Aorta (tissue), 5 donors: ENCODE results near the gene LRRC8B. TPM values are rescaled to one million over a fixed set of nuclear protein-coding genes. Genes with fewer than 3 reads are reported as not detected.
"Not testable (repeated sequence)": the region's sequence is repeated elsewhere in the genome, so short reads cannot be mapped to it uniquely, and the experiment has no call there.

Experiments
- ATAC-seq: fragments of 200-7000 bp; cut with Tn5 transposase; one replicate; pipeline ENCODE4 v1.9.1; 2022; ENCODE audit warnings: moderate library complexity; ENCODE audit not compliant: low FRiP score
- DNase-seq, 2 donors: peaks; one replicate each; pipeline ENCODE4 v3.0.0-alpha.2; 2020
- H3K27ac ChIP-seq, 2 donors: one replicate each; pipeline ENCODE4 v1.5.1; 2013; ENCODE audit warnings: low read length in 2 of 2, mild to moderate bottlenecking in 2 of 2, moderate library complexity in 2 of 2, control low read depth in 1 of 2, inconsistent platforms in 1 of 2, low read depth in 1 of 2
- H3K27me3 ChIP-seq, 2 donors: one replicate each; pipeline ENCODE4 v1.6.1; 2013; ENCODE audit warnings: control low read depth in 1 of 2, low read length in 1 of 2, mild to moderate bottlenecking in 1 of 2, moderate library complexity in 1 of 2; ENCODE audit not compliant: insufficient read depth in 2 of 2, control insufficient read depth in 1 of 2
- H3K36me3 ChIP-seq, 2 donors: one replicate each; pipeline ENCODE4 v1.6.1; 2013; ENCODE audit warnings: control low read depth in 1 of 2, low read length in 1 of 2, mild to moderate bottlenecking in 1 of 2; ENCODE audit not compliant: insufficient read depth in 2 of 2, control insufficient read depth in 1 of 2
- H3K4me1 ChIP-seq, 2 donors: one replicate each; pipeline ENCODE4 v1.6.1; 2013; ENCODE audit warnings: low read length in 2 of 2, control low read depth in 1 of 2, mild to moderate bottlenecking in 1 of 2, moderate library complexity in 1 of 2; ENCODE audit not compliant: insufficient read depth in 2 of 2, control insufficient read depth in 1 of 2
- H3K4me3 ChIP-seq, 2 donors: one replicate each; pipeline ENCODE4 v1.5.1; 2013; ENCODE audit warnings: low read length in 2 of 2, control low read depth in 1 of 2, mild to moderate bottlenecking in 1 of 2
- H3K9me3 ChIP-seq: one replicate; pipeline ENCODE4 v1.6.1; 2013; ENCODE audit warnings: mild to moderate bottlenecking, low read length; ENCODE audit not compliant: control insufficient read depth
- WGBS, 2 donors: extraction: QIAGEN DNeasy Blood & Tissue Kit; methylation state at CpG; one replicate each; pipeline ENCODE4 v1.1.7; 2013; 5-methylcytosine and 5-hydroxymethylcytosine counted together
- intact Hi-C, 2 donors: fragments of 100-400 bp; cut with DNase I; formaldehyde crosslinking; loops; one replicate each; pipeline versions ENCODE4 v1.14.2 to v1.15.0; 2022
- polyA plus RNA-seq, 2 donors: library from polyadenylated mRNA; stranded (reverse); fragments of 200-250 nt; gene quantifications; one replicate each; pipeline ENCODE4 v1.2.3, GENCODE V29; 2013
- total RNA-seq, 2 donors: library from RNA; stranded (reverse); fragmentation: NEBNext Ultra II Directional; extraction: Animal tissue kit (Norgen Biotek cat#: 25700); gene quantifications; one replicate each; pipeline ENCODE4 v1.2.1, GENCODE V29; 2021
- donor health status: healthy with polysubstance abuse.
- donor health status: Bipolar disorder and iron deficiency.
- donor health status: DM: no; HTN: no; CAD: no.
- donor health status: DM: no; HTN: no; CAD: no.
- donor health status: DM: yes; HTN: yes; CAD: no.

The LRRC8B gene
- total and polyA plus RNA-seq, 4 donors, result 0.72 to 5.9 (median 2.6) TPM

GRCh38 chr1:89590341-89591080, 65.9 kb downstream of the LRRC8B start:
- Histone ChIP-seq H3K36me3 (no peaks in the 10 kb centered on the region), H3K4me3 (no peak overlapping the region), H3K9me3 (no peaks in the 10 kb centered on the region), H3K27me3 (no peaks in the 10 kb centered on the region), H3K4me1 (no peaks in the 10 kb centered on the region), H3K27ac (no peak overlapping the region)
- intact Hi-C loops, result loop anchor here in 1 of 2 donors (10.0 kb wide), 1 partner anchor 56 kb away; no protein-coding TSS in a partner anchor
- WGBS, 2 donors, result 76 to 79% methylated on average over 6 of the region's 6 CpGs
- ATAC-seq, result no peak
- DNase-seq, result no peak

DNA sequence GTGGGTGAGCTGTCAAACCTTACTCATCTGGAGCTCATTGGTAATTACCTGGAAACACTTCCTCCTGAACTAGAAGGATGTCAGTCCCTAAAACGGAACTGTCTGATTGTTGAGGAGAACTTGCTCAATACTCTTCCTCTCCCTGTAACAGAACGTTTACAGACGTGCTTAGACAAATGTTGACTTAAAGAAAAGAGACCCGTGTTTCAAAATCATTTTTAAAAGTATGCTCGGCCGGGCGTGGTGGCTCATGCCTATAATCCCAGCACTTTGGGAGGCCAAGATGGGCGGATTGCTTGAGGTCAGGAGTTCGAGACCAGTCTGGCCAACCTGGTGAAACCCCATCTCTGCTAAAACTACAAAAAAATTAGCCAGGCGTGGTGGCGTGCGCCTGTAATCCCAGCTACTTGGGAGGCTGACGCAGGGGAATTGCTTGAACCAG, 68.3 kb downstream of the LRRC8B start:
- not testable (repeated sequence) for H3K27ac ChIP-seq, H3K4me1 ChIP-seq, H3K9me3 ChIP-seq, H3K4me3 ChIP-seq, H3K27me3 ChIP-seq, H3K36me3 ChIP-seq, ATAC-seq, DNase-seq
- intact Hi-C loops, result loop anchor here in 1 of 2 donors (10.0 kb wide), 1 partner anchor 58 kb away; no protein-coding TSS in a partner anchor
- WGBS, 2 donors, result 80 to 84% methylated on average over 13 of the region's 13 CpGs

GRCh38 chr1:89594096-89594740, 69.6 kb downstream of the LRRC8B start:
- no peak for ATAC-seq
- no peaks in the 10 kb centered on the region for H3K4me1 ChIP-seq
- intact Hi-C loops, result loop anchor here in 1 of 2 donors (10.0 kb wide), 1 partner anchor 59 kb away; no protein-coding TSS in a partner anchor
- H3K27ac ChIP-seq, result no peak overlapping the region
- H3K9me3 ChIP-seq, result no peaks in the 10 kb centered on the region
- no peak overlapping the region for H3K4me3 ChIP-seq
- WGBS, 2 donors, result 82 to 92% methylated on average over 4 of the region's 4 CpGs
- no peaks in the 10 kb centered on the region for H3K27me3 ChIP-seq
- no peaks in the 10 kb centered on the region for H3K36me3 ChIP-seq
- DNase-seq, result no peak

GRCh38 chr1:89596698-89597097, 72.1 kb downstream of the LRRC8B start:
- Histone ChIP-seq H3K27ac (no peak overlapping the region), H3K27me3 (no peaks in the 10 kb centered on the region), H3K4me1 (no peaks in the 10 kb centered on the region), H3K9me3 (no peaks in the 10 kb centered on the region), H3K36me3 (no peaks in the 10 kb centered on the region), H3K4me3 (no peak overlapping the region)
- WGBS, 2 donors, result 92% methylated on average over 2 of the region's 2 CpGs
- ATAC-seq, result no peak
- intact Hi-C loops, result loop anchor here (5.0 to 10.0 kb wide), 2 partner anchors 62 to 114 kb away; no protein-coding TSS in a partner anchor
- DNase-seq, result no peak

- 63 to 66% methylated on average over 5 of the region's 5 CpGs for WGBS, 2 donors
- H3K27ac ChIP-seq, result no peak overlapping the region
- DNase-seq, result no peak
- intact Hi-C loops, result loop anchor here (5.0 to 10.0 kb wide), 2 partner anchors 64 to 116 kb away; no protein-coding TSS in a partner anchor
- no peaks in the 10 kb centered on the region for H3K9me3 ChIP-seq
- no peaks in the 10 kb centered on the region for H3K36me3 ChIP-seq
- no peaks in the 10 kb centered on the region for H3K27me3 ChIP-seq
- no peaks in the 10 kb centered on the region for H3K4me1 ChIP-seq
- ATAC-seq, result no peak
- no peak overlapping the region for H3K4me3 ChIP-seq
These were observed 74.1 kb downstream of the LRRC8B start for GRCh38 chr1:89598450-89599331.

- WGBS, 2 donors, result 89 to 94% methylated on average over 2 of the region's 2 CpGs
- ATAC-seq, result no peak
- H3K27ac ChIP-seq, result no peak overlapping the region
These were observed 74.7 kb downstream of the LRRC8B start for GRCh38 chr1:89599332-89599630.

DNA sequence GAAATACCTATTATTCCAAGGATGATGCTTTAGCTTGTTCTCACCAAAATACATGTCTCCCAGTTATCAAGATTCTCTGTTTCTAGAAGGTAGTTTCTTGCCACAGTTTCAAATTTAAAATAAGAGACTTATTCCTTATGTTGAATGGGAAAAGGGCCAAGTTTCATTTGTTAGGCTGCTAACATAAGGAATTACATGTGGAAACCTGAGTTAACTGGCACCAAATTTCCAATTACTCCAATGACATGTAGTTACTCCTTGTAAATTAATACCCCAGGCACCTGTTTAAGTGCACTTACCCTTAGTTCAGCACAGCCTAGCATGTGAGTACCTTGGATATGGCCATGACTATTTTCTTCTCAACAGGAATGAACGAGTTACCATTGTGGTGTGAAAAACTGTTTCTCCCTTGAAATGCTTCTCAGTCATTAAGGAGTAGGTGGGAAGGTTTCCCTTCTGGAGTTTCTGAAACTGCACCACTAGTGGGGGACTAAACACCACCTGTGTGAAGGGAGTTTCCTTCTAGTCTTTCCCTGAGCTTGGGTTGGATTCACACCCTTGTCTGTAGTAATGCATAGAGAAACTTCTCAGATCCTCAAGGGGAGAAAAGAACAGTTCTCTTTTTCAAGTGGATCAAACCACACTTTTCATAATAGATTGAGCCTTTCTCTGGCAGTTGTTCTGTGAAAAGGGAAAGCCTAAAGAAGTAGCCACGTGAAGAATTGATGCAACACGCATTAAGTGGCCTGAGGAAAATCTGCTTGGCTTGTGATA, 76.0 kb downstream of the LRRC8B start:
- Histone ChIP-seq H3K27me3 (no peaks in the 10 kb centered on the region), H3K27ac (no peak overlapping the region), H3K36me3 (no peaks in the 10 kb centered on the region), H3K4me3 (no peak overlapping the region), H3K4me1 (no peaks in the 10 kb centered on the region), H3K9me3 (no peaks in the 10 kb centered on the region)
- WGBS, 2 donors, result 90 to 92% methylated on average over 3 of the region's 3 CpGs
- no peak for DNase-seq
- no peak for ATAC-seq
- intact Hi-C loops, result no loop called here

More at GRCh38 chr1:89599332-89599630, 74.7 kb downstream of the LRRC8B start:
- Histone ChIP-seq H3K4me1 (no peaks in the 10 kb centered on the region), H3K36me3 (no peaks in the 10 kb centered on the region), H3K27me3 (no peaks in the 10 kb centered on the region), H3K9me3 (no peaks in the 10 kb centered on the region), H3K4me3 (no peak overlapping the region)
- no peak for DNase-seq
- intact Hi-C loops, result loop anchor here (5.0 to 10.0 kb wide), 2 partner anchors 64 to 117 kb away; no protein-coding TSS in a partner anchor

- Histone ChIP-seq H3K27me3 (no peaks in the 10 kb centered on the region), H3K9me3 (no peaks in the 10 kb centered on the region), H3K4me3 (no peak overlapping the region), H3K27ac (no peak overlapping the region), H3K36me3 (no peaks in the 10 kb centered on the region), H3K4me1 (no peaks in the 10 kb centered on the region)
- intact Hi-C loops, result no loop called here
- DNase-seq (no peak), ATAC-seq (no peak)
- whole genome bisulfite sequencing, 2 donors, result 43 to 54% methylated on average over 6 of the region's 6 CpGs
These were observed 78.3 kb downstream of the LRRC8B start for GRCh38 chr1:89602871-89603404.
